H1 (cell line): Measurements from ENCODE around the gene CD226. TPM values are rescaled to one million over a fixed set of nuclear protein-coding genes. Genes with fewer than 3 reads are reported as not detected.

Experiments used
- CTCF ChIA-PET: fragments of 300-600 bp; sonication (Branson Sonifier 250); formaldehyde crosslinking; loops from one replicate; lab custom pipeline; 2021; ENCODE audit not compliant: partially characterized antibody; lab: Charles Lee
- POLR2A ChIA-PET: fragments of 300-600 bp; sonication (Branson Sonifier 250); formaldehyde crosslinking; loops from one replicate; lab custom pipeline; 2021; ENCODE audit warnings: inconsistent platforms; ENCODE audit not compliant: partially characterized antibody; lab: Charles Lee
- DNase-seq, 2 experiments: peaks; one replicate each; pipeline versions ENCODE4 v3.0.0 to v3.0.0-alpha.2; 2010 to 2022; ENCODE audit warnings: low spot score in 2 of 2, low read depth in 1 of 2, mixed read lengths in 1 of 2
- FAIRE-seq: peaks from 2 replicates; lab custom pipeline; 2011; peaks lifted over from hg19 to GRCh38; lab: Jason Lieb, UNC
- H2AFZ ChIP-seq: 2 replicates; pipeline ENCODE4 v1.8.1; 2012; ENCODE audit warnings: low read length, inconsistent platforms
- H2AK5ac ChIP-seq: 2 replicates; pipeline ENCODE4 v1.6.1; 2013; ENCODE audit warnings: low read depth, low read length
- H2BK120ac ChIP-seq: replicated peaks from 2 replicates; pipeline ENCODE3; 2013; ENCODE audit warnings: low read depth, low read length, inconsistent platforms
- H2BK12ac ChIP-seq: 2 replicates; pipeline ENCODE4 v1.6.1; 2013; ENCODE audit warnings: low read depth, low read length
- H2BK15ac ChIP-seq: 2 replicates; pipeline ENCODE4 v1.6.1; 2013; ENCODE audit warnings: low read length
- H2BK20ac ChIP-seq: 2 replicates; pipeline ENCODE4 v1.6.1; 2013; ENCODE audit warnings: low read length
- H2BK5ac ChIP-seq: 2 replicates; pipeline ENCODE4 v1.6.1; 2013; ENCODE audit warnings: low read depth, low read length
- H3K14ac ChIP-seq: 2 replicates; pipeline ENCODE4 v1.6.1; 2013; ENCODE audit warnings: inconsistent platforms; ENCODE audit not compliant: insufficient read length
- H3K18ac ChIP-seq: 2 replicates; pipeline ENCODE4 v1.6.1; 2013; ENCODE audit warnings: low read length; ENCODE audit errors: extremely low read depth
- H3K23ac ChIP-seq: 2 replicates; pipeline ENCODE4 v1.6.1; 2013; ENCODE audit warnings: inconsistent platforms; ENCODE audit not compliant: insufficient read length
- H3K23me2 ChIP-seq: 2 replicates; pipeline ENCODE4 v1.6.1; 2013; ENCODE audit warnings: low read depth, low read length
- H3K27ac ChIP-seq: 2 replicates; pipeline ENCODE4 v1.6.1; 2011; ENCODE audit warnings: low read depth, low read length, inconsistent platforms
- H3K27me3 ChIP-seq, 4 experiments: replicated peaks in 1 of 4; 1 replicate in 1 of 4; 2 replicates in 3 of 4; pipeline versions ENCODE4 v1.6.1 to v1.8.1; 2011 to 2013; ENCODE audit warnings: low read length in 3 of 4, mild to moderate bottlenecking in 3 of 4, inconsistent platforms in 2 of 4, mixed read lengths in 2 of 4, moderate library complexity in 1 of 4; ENCODE audit not compliant: control insufficient read depth in 3 of 4, insufficient read depth in 3 of 4; ENCODE audit errors: extremely low read depth in 1 of 4
- H3K36me3 ChIP-seq, 4 experiments: 2 replicates each; pipeline versions ENCODE4 v1.6.1 to v1.8.1; 2011 to 2013; ENCODE audit warnings: mild to moderate bottlenecking in 4 of 4, low read length in 3 of 4, moderate library complexity in 2 of 4, control low read depth in 1 of 4, inconsistent platforms in 1 of 4; ENCODE audit not compliant: insufficient read depth in 4 of 4, control insufficient read depth in 2 of 4
- H3K4ac ChIP-seq: replicated peaks from 2 replicates; pipeline ENCODE3; 2013; ENCODE audit warnings: low read length, low read depth, mixed read lengths, inconsistent platforms; ENCODE audit not compliant: insufficient read length
- H3K4me1 ChIP-seq, 4 experiments: replicated peaks in 1 of 4; 1 replicate in 1 of 4; 2 replicates in 3 of 4; pipeline versions ENCODE4 v1.6.1 to v1.8.1; 2011 to 2013; ENCODE audit warnings: low read length in 3 of 4, inconsistent platforms in 2 of 4, mixed read lengths in 1 of 4; ENCODE audit not compliant: insufficient read depth in 4 of 4, control insufficient read depth in 3 of 4
- H3K4me2 ChIP-seq, 2 experiments: 2 replicates each; pipeline versions ENCODE4 v1.6.1 to v1.8.1; 2011 to 2013; ENCODE audit warnings: low read depth in 2 of 2, low read length in 2 of 2, control low read depth in 1 of 2, inconsistent platforms in 1 of 2, mild to moderate bottlenecking in 1 of 2; ENCODE audit not compliant: insufficient read depth in 1 of 2
- H3K4me3 ChIP-seq, 4 experiments: fragments of 200-600, 300-600 bp in 1 of 4; sonication (generic), shearing (Covaris generic), sonication (Bioruptor Twin) in 1 of 4; 2 replicates each; pipeline versions ENCODE4 v1.5.1 to v1.8.1; 2011 to 2016; ENCODE audit warnings: low read length in 4 of 4, low read depth in 3 of 4, control low read depth in 2 of 4, inconsistent platforms in 2 of 4, mild to moderate bottlenecking in 2 of 4, mixed read lengths in 1 of 4, moderate library complexity in 1 of 4; ENCODE audit not compliant: insufficient read depth in 2 of 4; ENCODE audit errors: extremely low read depth in 1 of 4
- H3K56ac ChIP-seq: replicated peaks from 2 replicates; pipeline ENCODE3; 2013; ENCODE audit warnings: low read depth, mild to moderate bottlenecking, mixed read lengths, low read length, inconsistent platforms; ENCODE audit not compliant: insufficient read length
- H3K79me1 ChIP-seq: 2 replicates; pipeline ENCODE4 v1.6.1; 2013; ENCODE audit warnings: low read depth, low read length, control low read depth
- H3K79me2 ChIP-seq, 2 experiments: 2 replicates each; pipeline versions ENCODE4 v1.6.1 to v1.8.1; 2012 to 2013; ENCODE audit warnings: low read length in 2 of 2, mild to moderate bottlenecking in 2 of 2, inconsistent platforms in 1 of 2; ENCODE audit not compliant: insufficient read depth in 2 of 2, control insufficient read depth in 1 of 2
- H3K9ac ChIP-seq, 4 experiments: replicated peaks in 1 of 4; 1 replicate in 1 of 4; 2 replicates in 3 of 4; pipeline versions ENCODE4 v1.6.1 to v1.8.1; 2011 to 2013; ENCODE audit warnings: low read depth in 3 of 4, low read length in 3 of 4, control low read depth in 2 of 4, mild to moderate bottlenecking in 2 of 4, moderate library complexity in 2 of 4, inconsistent platforms in 1 of 4; ENCODE audit errors: extremely low read depth in 1 of 4
- H3K9me3 ChIP-seq, 2 experiments: 2 replicates each; pipeline versions ENCODE4 v1.6.1 to v1.8.1; 2012 to 2013; ENCODE audit warnings: mild to moderate bottlenecking in 2 of 2, moderate library complexity in 2 of 2, control low read depth in 1 of 2, inconsistent platforms in 1 of 2, low read depth in 1 of 2, low read length in 1 of 2, mixed read lengths in 1 of 2; ENCODE audit not compliant: insufficient read depth in 2 of 2
- H4K20me1 ChIP-seq, 2 experiments: replicated peaks in 1 of 2; 2 replicates each; pipeline versions ENCODE3 to v1.8.1; 2011 to 2013; ENCODE audit warnings: inconsistent platforms in 2 of 2, low read length in 2 of 2, mild to moderate bottlenecking in 1 of 2; ENCODE audit not compliant: insufficient read depth in 2 of 2, control insufficient read depth in 1 of 2
- H4K5ac ChIP-seq: 2 replicates; pipeline ENCODE4 v1.6.1; 2013; ENCODE audit warnings: low read length, low read depth, mixed read lengths, inconsistent platforms; ENCODE audit not compliant: insufficient read length
- H4K8ac ChIP-seq: 2 replicates; pipeline ENCODE4 v1.8.0; 2013; ENCODE audit warnings: mild to moderate bottlenecking, moderate library complexity, low read length, inconsistent platforms; ENCODE audit not compliant: insufficient read depth; ENCODE audit errors: extremely low read depth
- H4K91ac ChIP-seq: replicated peaks from 2 replicates; pipeline ENCODE3; 2013; ENCODE audit warnings: low read length, mixed read lengths, inconsistent platforms; ENCODE audit not compliant: insufficient read length
- ATF2 ChIP-seq: IDR thresholded peaks from 2 replicates; pipeline ENCODE4 v1.6.1; 2012; ENCODE audit warnings: low read length, inconsistent platforms
- E2F6 ChIP-seq: IDR thresholded peaks from 2 replicates; pipeline ENCODE4 v1.6.1; 2012; ENCODE audit warnings: inconsistent platforms
- EGR1 ChIP-seq: IDR thresholded peaks from 2 replicates; pipeline ENCODE4 v1.6.1; 2011; ENCODE audit warnings: low read depth, low read length, borderline replicate concordance
- JUND ChIP-seq: IDR thresholded peaks from 2 replicates; pipeline ENCODE4 v1.6.1; 2011; ENCODE audit warnings: mild to moderate bottlenecking, improper control_type of control experiment, low read length
- KDM5A ChIP-seq: fragments of 200-600 bp; IDR thresholded peaks from 2 replicates; pipeline ENCODE4 v1.7.1; 2012; ENCODE audit warnings: mild to moderate bottlenecking, low read length, inconsistent platforms, mixed read lengths
- POLR2A ChIP-seq, 2 experiments: IDR thresholded peaks; 1 replicate in 1 of 2; 2 replicates in 1 of 2; pipeline ENCODE4 v1.6.1; 2011; ENCODE audit warnings: low read depth in 2 of 2, low read length in 2 of 2, mild to moderate bottlenecking in 2 of 2; ENCODE audit errors: control extremely low read depth in 1 of 2
- RBBP5 ChIP-seq: IDR thresholded peaks from 2 replicates; pipeline ENCODE4 v1.7.1; 2012; ENCODE audit warnings: low read depth, mild to moderate bottlenecking, inconsistent platforms, low read length, moderate library complexity, borderline replicate concordance
- SAP30 ChIP-seq: fragments of 300-600 bp; sonication (generic); IDR thresholded peaks from 2 replicates; pipeline ENCODE4 v1.7.1; 2012; ENCODE audit warnings: low read length, moderate library complexity, mild to moderate bottlenecking, inconsistent platforms; ENCODE audit not compliant: insufficient read depth, insufficient replicate concordance
- SIN3A ChIP-seq, 2 experiments: IDR thresholded peaks in 1 of 2; conservative IDR thresholded peaks in 1 of 2; 2 replicates each; pipeline ENCODE4 v1.6.1; 2011 to 2012; ENCODE audit warnings: low read length in 2 of 2, improper control_type of control experiment in 1 of 2, low read depth in 1 of 2, mild to moderate bottlenecking in 1 of 2
- SIRT6 ChIP-seq: IDR thresholded peaks from one replicate; pipeline ENCODE4 v1.7.1; 2012; ENCODE audit warnings: low read length, inconsistent platforms
- SP1 ChIP-seq: IDR thresholded peaks from 2 replicates; pipeline ENCODE4 v1.6.1; 2011; ENCODE audit warnings: low read depth, low read length
- TEAD4 ChIP-seq: IDR thresholded peaks from 2 replicates; pipeline ENCODE4 v1.6.1; 2012; ENCODE audit warnings: low read depth, low read length, inconsistent platforms, mixed read lengths
- YY1 ChIP-seq: IDR thresholded peaks from 2 replicates; pipeline ENCODE4 v1.6.1; 2011; ENCODE audit warnings: low read depth, mild to moderate bottlenecking, low read length
- WGBS, 2 experiments: shearing (Covaris generic) in 1 of 2; methylation state at CpG; one replicate each; pipeline versions ENCODE4 v1.1.6 to v1.1.7; 2013 to 2015; ENCODE audit warnings: low lambda C conversion rate in 2 of 2, mixed read lengths in 2 of 2, inconsistent platforms in 1 of 2, low coverage in 1 of 2, missing lambda C conversion rate in 1 of 2; ENCODE audit not compliant: insufficient replicate concordance in 2 of 2, insufficient coverage in 1 of 2, insufficient read length in 1 of 2; ENCODE audit errors: extremely low coverage in 1 of 2, missing lambda C conversion rate in 1 of 2; 5-methylcytosine and 5-hydroxymethylcytosine counted together
- polyA plus RNA-seq, 7 experiments: library from polyadenylated mRNA; depleted of rRNA in 3 of 7; stranded (reverse) in 5 of 7; unstranded in 2 of 7; fragments of >200 nt in 5 of 7; fragments of 200-250 nt in 2 of 7; gene quantifications; 1 replicate in 5 of 7; 2 replicates in 1 of 7; 4 replicates in 1 of 7; pipeline versions ENCODE4 v1.2.1 to v1.2.3, GENCODE V29; 2011 to 2013; ENCODE audit warnings: missing spikeins in 2 of 7, mixed read lengths in 2 of 7
- total RNA-seq: library from RNA; stranded (reverse); fragmentation: NEBNext Ultra II Directional; extraction: Animal tissue kit (Norgen Biotek cat#: 25700); gene quantifications from 2 replicates; pipeline ENCODE4 v1.2.1, GENCODE V29; 2021

The CD226 gene
- total and polyA plus RNA-seq, 2 of the 8 experiments (the other 6 are each of a cell fraction or from before 2014, with no cell fraction given), result not detected

- H4K8ac ChIP-seq, result no peak overlapping the region
- H2AFZ ChIP-seq, result no peak overlapping the region
- H3K27ac ChIP-seq, result no peak overlapping the region
- H3K79me2 ChIP-seq, result no peaks in the 10 kb centered on the region
- H3K4me1 ChIP-seq, result peaks cover 5 to 8% (median 7%) of the 10 kb centered on the region in 4 experiments; a peak in 4 of 7 replicates
- H2BK20ac ChIP-seq, result no peak overlapping the region
- H3K79me1 ChIP-seq, result no peaks in the 10 kb centered on the region
- no peak overlapping the region for H3K23ac ChIP-seq
- no peak overlapping the region for H2AK5ac ChIP-seq
- no peak overlapping the region for H2BK15ac ChIP-seq
- H3K18ac ChIP-seq, result no peak overlapping the region
- H4K20me1 ChIP-seq, result no peaks in the 10 kb centered on the region
- POLR2A ChIA-PET, result no interaction called here
- CTCF ChIA-PET, result no interaction called here
- DNase-seq (no peak), FAIRE-seq (no peak)
- no peaks in the 10 kb centered on the region for H3K9me3 ChIP-seq
- H2BK120ac ChIP-seq, result no peak overlapping the region
- 89% methylated on average over 1 of the region's 1 CpG; no CpG with 5 or more reads in 1 of the 2 experiments for WGBS, 2 experiments
- H3K56ac ChIP-seq, result no peak overlapping the region
- H3K4ac ChIP-seq, result no peak overlapping the region
- H3K36me3 ChIP-seq, result no peaks in the 10 kb centered on the region
- no peak overlapping the region for H3K14ac ChIP-seq
- H3K27me3 ChIP-seq, result no peaks in the 10 kb centered on the region
- no peak overlapping the region for H3K4me3 ChIP-seq
- H2BK5ac ChIP-seq, result no peak overlapping the region
- H2BK12ac ChIP-seq, result no peak overlapping the region
- no peak overlapping the region for H4K5ac ChIP-seq
- H3K4me2 ChIP-seq, result no peak overlapping the region
- no peaks in the 10 kb centered on the region for H3K23me2 ChIP-seq
- H4K91ac ChIP-seq, result no peak overlapping the region
- no peak overlapping the region for H3K9ac ChIP-seq
- TF ChIP-seq YY1 (no peak), RBBP5 (no peak), SIRT6 (no peak), TEAD4 (no peak), JUND (no peak), EGR1 (no peak), KDM5A (no peak), SP1 (no peak), ATF2 (no peak), SAP30 (no peak), SIN3A (conservative IDR thresholded peaks at IDR 0.05 in 1 of 2, IDR thresholded peaks at IDR 0.05 in 1 of 2; ENCODE audit: low read depth in 1 of 2, low read length in 2 of 2) (no peak), POLR2A (IDR thresholded peaks at IDR 0.05; ENCODE audit: control extremely low read depth in 1 of 2, low read depth in 2 of 2, low read length in 2 of 2) (no peak), E2F6 (no peak)
Measured at GRCh38 chr18:69992776-69993175, 45.1 kb upstream of the CD226 start.
